T-helper 2 cell (primary cell): ENCODE results near the gene SIRT4.
A peak's percentile ranks its signal among the peaks of the same experiment; 100 is the strongest.
"Not testable (repeated sequence)": the region's sequence is repeated elsewhere in the genome, so short reads cannot be mapped to it uniquely, and the experiment has no call there.

ENCODE experiments used
- DNase-seq, 5 experiments: peaks; one replicate each; pipeline versions ENCODE4 v3.0.0 to v3.0.0-alpha.2; 2012 to 2022

The SIRT4 gene

GRCh38 chr12:120336392-120336791, 34.3 kb downstream of the SIRT4 start:
- DNase-seq, result not testable (repeated sequence)

- no peak for DNase-seq
These were observed 35.6 kb downstream of the SIRT4 start for GRCh38 chr12:120337730-120338129.

GRCh38 chr12:120339256-120339655, 37.1 kb downstream of the SIRT4 start:
- no peak for DNase-seq

- no peak for DNase-seq
These were observed 40.3 kb downstream of the SIRT4 start for GRCh38 chr12:120342175-120343038.

- no peak for DNase-seq
These were observed 41.0 kb downstream of the SIRT4 start for GRCh38 chr12:120343039-120343537.

GRCh38 chr12:120343692-120344091, 41.6 kb downstream of the SIRT4 start:
- no peak for DNase-seq

- DNase-seq, result no peak
These were observed 43.9 kb downstream of the SIRT4 start for GRCh38 chr12:120346031-120346430.

GRCh38 chr12:120346681-120347080, 44.6 kb downstream of the SIRT4 start:
- no peak for DNase-seq

GRCh38 chr12:120347766-120348165, 45.6 kb downstream of the SIRT4 start:
- DNase-seq, result no peak

GRCh38 chr12:120350576-120351350, 48.6 kb downstream of the SIRT4 start:
- no peak for DNase-seq

- DNase-seq, result no peak
These were observed 50.0 kb downstream of the SIRT4 start for GRCh38 chr12:120352117-120352516.

- no peak for DNase-seq
These were observed 51.0 kb downstream of the SIRT4 start for GRCh38 chr12:120353136-120353535.

GRCh38 chr12:120353556-120354317, 51.6 kb downstream of the SIRT4 start:
- DNase-seq, result no peak

- DNase-seq, result peak; percentile 42 to 67 (median 56)
These were observed 54.5 kb downstream of the SIRT4 start for GRCh38 chr12:120356567-120357030.

GRCh38 chr12:120357104-120357503, 55.0 kb downstream of the SIRT4 start:
- no peak for DNase-seq

- DNase-seq, result no peak
These were observed 56.4 kb downstream of the SIRT4 start for GRCh38 chr12:120358412-120359100.

GRCh38 chr12:120359128-120359527, 57.0 kb downstream of the SIRT4 start:
- no peak for DNase-seq

- DNase-seq, result peak in 1 of 5 experiments; percentile 42
These were observed 59.5 kb downstream of the SIRT4 start for GRCh38 chr12:120361506-120362208.
